SK-N-MC (cell line): Measurements from ENCODE around the gene CLCN1.

Experiments
- EZH2 ChIP-seq: fragments of 200-600 bp; sonication (generic); IDR thresholded peaks from one replicate; pipeline ENCODE4 v1.6.1; 2017; ENCODE audit warnings: antibody characterized with exemption
- POLR2AphosphoS5 ChIP-seq: IDR thresholded peaks from 2 replicates; pipeline ENCODE4 v1.6.1; 2012; ENCODE audit warnings: mild to moderate bottlenecking, low read depth, low read length, borderline replicate concordance

DNA sequence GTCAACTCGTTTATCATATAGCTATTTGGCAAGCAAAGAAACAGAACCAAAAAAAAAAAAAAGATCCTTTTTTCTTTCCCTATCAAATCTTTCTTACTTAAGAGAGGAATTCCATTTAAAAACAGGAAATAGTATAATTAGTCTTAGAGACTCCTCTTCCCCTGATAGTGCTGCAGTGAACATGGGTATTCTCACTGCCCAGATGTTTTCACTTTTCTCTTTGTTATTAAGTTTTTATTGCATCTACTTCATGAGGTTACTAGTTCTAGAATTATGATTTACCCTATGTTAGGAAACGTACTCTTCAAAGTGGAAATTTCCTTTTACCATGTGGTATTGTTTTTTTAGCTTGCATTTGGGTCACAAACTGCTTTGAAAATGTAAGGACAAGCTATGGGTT, 19.2 kb upstream of the CLCN1 start:
- TF ChIP-seq POLR2AphosphoS5, result no peak; the same call in 1 of the 2 replicates
- TF ChIP-seq EZH2, result no peak
